GM18858 (cell line): ENCODE data around the gene ASB2.

Experiments used
- ATAC-seq: cut with Tn5 transposase; IDR thresholded peaks from one replicate; pipeline ENCODE4 v1.9.1; 2021; ENCODE audit not compliant: unreplicated experiment

Gene ASB2

GRCh38 chr14:93962701-93963601 is 13.4 kb downstream of the ASB2 start:
- peak; percentile 34 for ATAC-seq

- ATAC-seq: no peak
Measured at GRCh38 chr14:93961620-93962019, 14.8 kb downstream of the ASB2 start.

GRCh38 chr14:93960774-93961438 is 15.5 kb downstream of the ASB2 start:
- no peak for ATAC-seq

GRCh38 chr14:93960108-93960475 is 16.3 kb downstream of the ASB2 start:
- ATAC-seq: no peak

- peak; percentile 73 for ATAC-seq
Measured at GRCh38 chr14:93959239-93960107, 16.9 kb downstream of the ASB2 start.

- ATAC-seq: no peak
Measured at GRCh38 chr14:93958567-93959238, 17.7 kb downstream of the ASB2 start.

GRCh38 chr14:93957751-93958566 is 18.4 kb downstream of the ASB2 start:
- no peak for ATAC-seq

- ATAC-seq: no peak
Measured at GRCh38 chr14:93957333-93957710, 19.0 kb downstream of the ASB2 start.

- no peak for ATAC-seq
Measured at GRCh38 chr14:93956514-93957332, 19.6 kb downstream of the ASB2 start.

- ATAC-seq: no peak
Measured at GRCh38 chr14:93955850-93956481, 20.4 kb downstream of the ASB2 start.

GRCh38 chr14:93954900-93955849 is 21.2 kb downstream of the ASB2 start:
- ATAC-seq: no peak

- ATAC-seq: no peak
Measured at GRCh38 chr14:93954516-93954830, 21.9 kb downstream of the ASB2 start.

- no peak for ATAC-seq
Measured at GRCh38 chr14:93953739-93954515, 22.4 kb downstream of the ASB2 start.

GRCh38 chr14:93953263-93953662 is 23.1 kb downstream of the ASB2 start:
- ATAC-seq: no peak

GRCh38 chr14:93952829-93953228 is 23.5 kb downstream of the ASB2 start:
- no peak for ATAC-seq

- ATAC-seq: no peak
Measured at GRCh38 chr14:93951635-93952540, 24.5 kb downstream of the ASB2 start.
